ENCODE measurements around the gene CCNB3.

The CCNB3 gene

DNA sequence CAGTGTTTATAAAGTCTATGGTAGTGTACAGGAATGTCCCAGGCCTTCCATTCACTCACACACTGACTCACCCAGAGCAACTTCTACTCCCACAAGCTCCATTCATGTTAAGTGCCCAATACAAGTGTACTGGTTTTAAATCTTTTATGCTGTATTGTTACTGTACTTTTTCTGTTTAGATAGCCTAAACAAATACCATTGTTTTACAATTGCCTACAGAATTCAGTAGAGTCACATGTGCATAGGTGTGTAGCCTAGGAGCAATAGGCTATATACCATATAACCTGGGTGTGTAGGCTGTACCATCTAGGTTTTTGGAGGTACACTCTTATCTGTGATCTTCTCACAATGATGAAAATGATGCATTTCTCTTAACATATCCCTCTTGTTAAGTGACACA is 139.4 kb downstream of the CCNB3 start:
- no peak for DNase-seq

DNA sequence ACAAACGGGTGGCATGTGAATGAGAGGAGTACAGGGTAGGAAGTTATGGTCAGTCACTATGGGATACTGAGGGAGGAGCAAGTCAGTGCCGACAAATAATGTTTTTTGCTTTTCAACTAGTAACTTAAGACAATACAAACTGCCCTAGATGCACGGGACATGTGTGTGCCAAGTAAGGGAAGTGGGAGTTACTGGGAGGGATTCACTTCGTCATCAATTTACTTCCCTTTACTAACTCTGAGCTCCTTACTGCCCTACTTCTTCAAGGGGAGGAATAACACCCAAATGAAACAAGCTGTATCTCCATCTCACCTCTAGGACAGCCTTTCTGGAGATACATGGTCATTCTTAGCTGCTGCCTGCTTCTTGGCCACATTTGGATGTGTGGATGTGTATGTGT is 168.4 kb downstream of the CCNB3 start:
- DNase-seq = no peak

DNA sequence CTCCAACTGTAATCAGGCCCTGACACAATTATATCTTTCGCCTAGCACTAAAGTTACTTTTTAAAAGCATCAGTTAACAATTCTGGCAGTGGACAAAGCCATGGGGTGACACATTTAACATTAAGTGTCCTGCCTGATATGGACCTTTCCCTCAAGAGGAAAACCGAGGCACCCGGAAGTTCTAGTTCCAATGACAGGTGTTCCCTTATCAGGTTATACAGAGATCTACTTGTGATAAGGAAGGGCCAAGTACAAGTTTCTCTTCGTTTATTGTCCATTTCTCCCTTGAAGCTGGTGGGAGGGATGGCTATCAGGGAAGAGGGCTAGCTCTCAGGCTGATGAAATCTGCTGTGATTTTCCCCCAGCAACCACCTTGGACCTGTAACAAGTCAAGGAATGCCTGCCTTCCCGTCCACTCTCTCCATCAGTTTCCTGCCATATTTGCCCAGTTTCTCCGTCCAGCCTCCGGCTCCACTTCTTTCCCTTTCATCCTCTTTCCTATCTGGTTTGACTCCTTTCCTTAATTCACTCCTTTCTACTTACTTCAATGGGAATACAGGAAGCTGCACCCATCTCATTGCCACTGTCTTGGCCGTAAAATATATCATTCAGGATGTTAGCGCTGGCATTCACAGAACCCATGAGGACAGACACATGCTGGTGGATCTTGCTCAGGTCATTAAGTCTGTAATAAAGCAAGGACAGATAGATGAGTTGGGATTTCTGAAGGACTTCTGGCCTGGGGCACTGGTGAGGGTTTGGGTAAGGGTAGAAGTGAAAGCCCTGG is 171.1 kb downstream of the CCNB3 start:
- DNase-seq = no peak

DNA sequence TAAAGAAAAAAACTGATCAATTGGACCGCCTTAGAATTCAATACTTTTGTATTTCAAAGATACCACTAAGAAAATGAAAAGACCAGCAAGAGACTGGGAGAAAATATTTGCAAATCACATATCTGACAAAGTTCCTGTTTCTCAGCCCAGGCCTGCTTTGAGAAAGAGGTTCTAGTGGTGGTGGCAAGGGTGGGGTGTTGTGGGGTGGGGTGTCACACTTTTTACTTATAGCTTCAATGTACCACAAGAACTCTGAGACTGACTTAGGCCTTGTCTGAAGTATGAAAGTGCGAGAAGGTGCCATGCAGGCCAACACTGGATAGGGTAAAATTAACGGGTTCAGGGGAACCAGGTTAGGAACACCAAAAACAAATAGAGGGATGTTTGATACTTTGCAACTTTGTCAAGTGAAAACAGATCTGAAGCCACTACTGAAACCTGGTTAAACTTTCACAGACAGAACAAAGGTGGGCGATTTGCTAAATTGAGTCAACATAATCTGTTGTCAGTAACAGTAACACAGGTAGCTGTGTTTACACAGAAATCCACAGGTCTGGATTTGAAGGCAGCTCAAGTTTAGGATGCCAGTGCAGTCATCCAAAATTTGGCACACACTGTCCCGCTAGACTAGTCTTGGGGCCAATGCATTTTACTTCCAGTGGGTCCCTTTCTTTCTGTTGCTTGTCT is 177.3 kb downstream of the CCNB3 start:
- no peak for DNase-seq

DNA sequence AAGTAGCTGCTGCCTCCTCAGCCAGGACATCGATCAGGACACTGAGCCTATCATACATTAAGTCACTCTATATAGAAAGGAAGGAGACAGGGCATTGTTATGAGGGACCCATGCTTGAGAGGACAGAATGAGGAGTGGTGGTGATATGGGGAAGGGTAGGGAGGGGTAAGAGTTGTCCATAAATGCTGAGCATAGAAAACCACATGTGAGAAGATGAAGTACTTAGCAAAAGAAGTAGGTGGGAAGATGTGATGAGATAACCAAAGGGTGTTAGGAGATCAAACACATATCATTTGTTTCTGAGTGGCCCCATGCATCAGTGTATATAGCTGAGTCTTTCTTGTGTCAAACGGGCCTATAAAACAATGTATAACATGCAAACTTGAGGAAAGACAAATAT is 182.0 kb downstream of the CCNB3 start:
- DNase-seq = no peak

DNA sequence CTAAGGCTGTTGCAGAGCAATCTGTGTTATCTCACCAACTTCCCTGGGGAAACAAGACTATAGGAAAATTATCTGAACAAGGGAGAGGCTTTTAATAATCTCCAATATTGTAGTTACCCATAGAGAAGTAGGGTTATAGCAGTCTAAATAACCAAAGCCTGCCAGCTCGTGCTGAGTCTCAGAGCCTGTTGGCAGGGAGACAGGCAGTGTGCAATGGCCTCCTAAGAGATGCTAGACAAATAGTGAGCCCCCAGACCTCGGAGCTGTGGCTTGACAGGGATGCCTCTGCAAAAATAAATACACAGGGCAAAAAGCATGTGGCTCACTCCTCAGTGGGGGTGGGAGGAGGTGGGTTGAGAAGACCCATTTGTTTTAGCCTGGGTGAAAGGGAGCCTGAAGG is 189.3 kb downstream of the CCNB3 start:
- DNase-seq = no peak

Data from T-helper 2 cell (primary cell).